Endothelial cell of umbilical vein (primary cell): ENCODE measurements around the gene PBX2.

ENCODE experiments used
- CTCF ChIP-seq, 2 donors: IDR thresholded peaks; 1 replicate in 1 of 2; 2 replicates in 1 of 2; pipeline ENCODE4 v1.5.1; 2011; ENCODE audit warnings: low read length in 2 of 2, mild to moderate bottlenecking in 2 of 2, moderate library complexity in 2 of 2, control low read depth in 1 of 2, inconsistent platforms in 1 of 2, low read depth in 1 of 2; ENCODE audit not compliant: insufficient read depth in 1 of 2; ENCODE audit errors: extremely low read depth in 1 of 2
- GATA2 ChIP-seq: IDR thresholded peaks from 2 replicates; pipeline ENCODE4 v1.7.0; 2011; ENCODE audit warnings: low read depth, mild to moderate bottlenecking, moderate library complexity, mixed read lengths, low read length; ENCODE audit not compliant: insufficient read length, insufficient read depth
- POLR2A ChIP-seq: IDR thresholded peaks from 2 replicates; pipeline ENCODE4 v1.6.1; 2012; ENCODE audit warnings: low read depth, mild to moderate bottlenecking, control low read depth, low read length
- POLR2AphosphoS5 ChIP-seq: IDR thresholded peaks from 2 replicates; pipeline ENCODE4 v1.6.1; 2012; ENCODE audit warnings: low read depth, mild to moderate bottlenecking, control low read depth, low read length, moderate library complexity; ENCODE audit not compliant: insufficient read depth

- TF ChIP-seq CTCF (IDR thresholded peaks at IDR 0.05; ENCODE audit: extremely low read depth in 1 of 2, insufficient read depth in 1 of 2, low read depth in 1 of 2, low read length in 2 of 2) (no peak), POLR2AphosphoS5 (no peak), GATA2 (no peak), POLR2A (no peak)
Measured at GRCh38 chr6:32194388-32194787, 4.4 kb upstream of the PBX2 start.
